Endothelial cell of umbilical vein (primary cell): ENCODE results near the gene FAM53B. TPM values are rescaled to one million over a fixed set of nuclear protein-coding genes. Genes with fewer than 3 reads are reported as not detected.

Experiments
- BruUV-seq: library from RNA; stranded (reverse); fragments of 400-500 nt; replicated peaks from 2 replicates; lab custom pipeline; 2021; lab: Mats Ljungman, UMichigan
- CTCF ChIA-PET: fragments of 300-600, 350-600 bp; sonication (Branson Sonifier 250); formaldehyde crosslinking; loops from one replicate; lab custom pipeline; 2021; ENCODE audit warnings: antibody characterized with exemption, inconsistent platforms; lab: Charles Lee
- POLR2A ChIA-PET: fragments of 300-600, 350-600 bp; sonication (Branson Sonifier 250); formaldehyde crosslinking; loops from one replicate; lab custom pipeline; 2021; ENCODE audit warnings: antibody characterized with exemption, inconsistent platforms; lab: Charles Lee
- DNase-seq: peaks from one replicate; pipeline ENCODE4 v3.0.0-alpha.2; 2011; ENCODE audit warnings: low read depth, low spot score
- FAIRE-seq: peaks from 2 replicates; lab custom pipeline; 2011; peaks lifted over from hg19 to GRCh38; lab: Jason Lieb, UNC
- H2AFZ ChIP-seq: 2 replicates; pipeline ENCODE4 v1.6.0; 2012; ENCODE audit warnings: low read depth, low read length, control low read depth, inconsistent platforms
- H3K27ac ChIP-seq: 2 replicates; pipeline ENCODE4 v1.5.1; 2011; ENCODE audit warnings: low read depth, mild to moderate bottlenecking, control low read depth, low read length, moderate library complexity; ENCODE audit not compliant: insufficient read depth
- H3K27me3 ChIP-seq, 2 experiments: 2 replicates each; pipeline versions ENCODE4 v1.6.0 to v1.6.1; 2011; ENCODE audit warnings: low read length in 2 of 2, mixed read lengths in 1 of 2; ENCODE audit not compliant: control insufficient read depth in 2 of 2, insufficient read depth in 2 of 2
- H3K36me3 ChIP-seq, 2 experiments: 2 replicates in 1 of 2; 3 replicates in 1 of 2; pipeline ENCODE4 v1.5.1; 2011; ENCODE audit warnings: low read length in 2 of 2, mild to moderate bottlenecking in 1 of 2, moderate library complexity in 1 of 2; ENCODE audit not compliant: control insufficient read depth in 2 of 2, insufficient read depth in 2 of 2; ENCODE audit errors: extremely low read depth in 1 of 2
- H3K4me1 ChIP-seq: 3 replicates; pipeline ENCODE4 v1.5.1; 2011; ENCODE audit warnings: mild to moderate bottlenecking, low read length; ENCODE audit not compliant: control insufficient read depth, insufficient read depth; ENCODE audit errors: extremely low read depth
- H3K4me2 ChIP-seq: 2 replicates; pipeline ENCODE4 v1.6.1; 2011; ENCODE audit warnings: low read length, control low read depth, mixed read lengths; ENCODE audit not compliant: insufficient read depth
- H3K4me3 ChIP-seq, 3 experiments: fragments of 200-600 bp in 1 of 3; sonication (generic), shearing (Covaris generic) in 1 of 3; replicated peaks in 1 of 3; 2 replicates each; pipeline ENCODE4 v1.5.1; 2011 to 2016; ENCODE audit warnings: control low read depth in 3 of 3, low read length in 3 of 3, mild to moderate bottlenecking in 2 of 3, inconsistent platforms in 1 of 3, low read depth in 1 of 3, moderate library complexity in 1 of 3; ENCODE audit not compliant: insufficient read depth in 1 of 3
- H3K79me2 ChIP-seq: 2 replicates; pipeline ENCODE4 v1.6.0; 2012; ENCODE audit warnings: low read length, inconsistent platforms; ENCODE audit not compliant: control insufficient read depth, insufficient read depth
- H3K9ac ChIP-seq: replicated peaks from 2 replicates; pipeline ENCODE3; 2011; ENCODE audit warnings: low read length, control low read depth; ENCODE audit not compliant: insufficient read depth; ENCODE audit errors: extremely low read depth
- H3K9me1 ChIP-seq: replicated peaks from 3 replicates; pipeline ENCODE4 v1.6.0; 2011; ENCODE audit warnings: mild to moderate bottlenecking, low read length; ENCODE audit not compliant: control insufficient read depth, insufficient read depth; ENCODE audit errors: extremely low read depth
- H3K9me3 ChIP-seq: replicated peaks from 2 replicates; pipeline ENCODE4 v1.5.1; 2012; ENCODE audit warnings: low read length, inconsistent platforms; ENCODE audit not compliant: control insufficient read depth, insufficient read depth
- H4K20me1 ChIP-seq: replicated peaks from 2 replicates; pipeline ENCODE3; 2011; ENCODE audit warnings: mild to moderate bottlenecking, low read length; ENCODE audit not compliant: control insufficient read depth, insufficient read depth; ENCODE audit errors: extremely low read depth
- EZH2 ChIP-seq: IDR thresholded peaks from 2 replicates; pipeline ENCODE4 v1.6.1; 2012; ENCODE audit warnings: borderline replicate concordance, low read depth, mild to moderate bottlenecking, moderate library complexity, low read length, inconsistent platforms; ENCODE audit not compliant: severe bottlenecking
- FOS ChIP-seq: IDR thresholded peaks from 2 replicates; pipeline ENCODE4 v1.6.1; 2011; ENCODE audit warnings: mild to moderate bottlenecking, low read length, moderate library complexity, borderline replicate concordance; ENCODE audit not compliant: insufficient read depth
- GATA2 ChIP-seq: IDR thresholded peaks from 2 replicates; pipeline ENCODE4 v1.7.0; 2011; ENCODE audit warnings: low read depth, mild to moderate bottlenecking, moderate library complexity, mixed read lengths, low read length; ENCODE audit not compliant: insufficient read length, insufficient read depth
- JUN ChIP-seq: IDR thresholded peaks from 2 replicates; pipeline ENCODE4 v1.6.1; 2011; ENCODE audit warnings: borderline replicate concordance, low read depth; ENCODE audit not compliant: insufficient read length, insufficient read depth
- MYC ChIP-seq: IDR thresholded peaks from one replicate; pipeline ENCODE4 v1.6.1; 2011; ENCODE audit warnings: mild to moderate bottlenecking, low read depth, low read length
- POLR2A ChIP-seq: IDR thresholded peaks from 2 replicates; pipeline ENCODE4 v1.6.1; 2012; ENCODE audit warnings: low read depth, mild to moderate bottlenecking, control low read depth, low read length
- POLR2AphosphoS5 ChIP-seq: IDR thresholded peaks from 2 replicates; pipeline ENCODE4 v1.6.1; 2012; ENCODE audit warnings: low read depth, mild to moderate bottlenecking, control low read depth, low read length, moderate library complexity; ENCODE audit not compliant: insufficient read depth
- dilution Hi-C: fragments of 300-500 bp; cut with MboI; formaldehyde crosslinking; loops from one replicate; pipeline ENCODE4 v1.15.0; 2019; ENCODE audit warnings: low sequenced_read_pairs; ENCODE audit not compliant: extremely low pct_ligation_motif_present
- intact Hi-C: fragments of 100-400 bp; cut with micrococcal nuclease; formaldehyde crosslinking; loops from one replicate; pipeline ENCODE4 v1.10.0; 2022
- polyA plus RNA-seq, 4 experiments: library from polyadenylated mRNA; depleted of rRNA in 3 of 4; stranded (reverse) in 3 of 4; unstranded in 1 of 4; fragments of >200 nt; gene quantifications; 2 replicates each; pipeline versions ENCODE4 v1.2.1 to v1.2.3, GENCODE V29; 2011 to 2012; ENCODE audit warnings: missing spikeins in 1 of 4
- total RNA-seq: library from RNA; stranded (reverse); gene quantifications from 2 replicates; pipeline ENCODE4 v1.2.3, GENCODE V29; 2021
- TF ChIP-seq, protein P1 (sequence below), 2 donors: IDR thresholded peaks; 1 replicate in 1 of 2; 2 replicates in 1 of 2; pipeline ENCODE4 v1.5.1; 2011; ENCODE audit warnings: low read length in 2 of 2, mild to moderate bottlenecking in 2 of 2, moderate library complexity in 2 of 2, control low read depth in 1 of 2, inconsistent platforms in 1 of 2, low read depth in 1 of 2; ENCODE audit not compliant: insufficient read depth in 1 of 2; ENCODE audit errors: extremely low read depth in 1 of 2
- TF ChIP-seq, protein P2 (sequence below): IDR thresholded peaks from 2 replicates; pipeline ENCODE4 v1.6.1; 2011; ENCODE audit not compliant: insufficient read depth, insufficient read length

FAM53B gene
- total and polyA plus RNA-seq, 2 donors (not counting 3 experiments of a cell fraction or from before 2014, with no cell fraction given) = 8.5 to 21.1 TPM

DNA sequence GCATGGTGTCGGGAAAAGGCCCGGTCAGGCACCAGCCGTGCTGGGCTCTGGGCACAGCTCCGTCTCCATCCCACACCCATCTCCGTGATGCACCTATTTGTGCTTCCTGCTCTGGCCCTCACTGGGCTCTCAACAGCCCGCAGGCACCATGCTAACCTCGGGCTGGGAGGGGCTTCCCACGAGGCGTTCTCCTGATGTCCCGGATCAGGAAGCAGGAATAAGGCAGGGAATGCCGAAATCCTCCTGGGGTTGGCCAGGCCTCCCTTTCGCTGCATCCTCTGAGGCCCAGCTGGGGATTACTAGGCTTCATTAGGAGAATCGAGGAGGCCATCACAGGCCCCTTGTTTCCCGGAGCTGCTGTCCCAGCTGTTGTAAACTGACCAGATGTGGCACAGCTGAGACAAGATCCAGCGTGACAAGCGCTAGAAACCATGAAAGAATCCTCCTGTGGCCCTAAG, 72.0 kb downstream of the FAM53B start:
- Histone ChIP-seq H3K36me3 (no peaks in the 10 kb centered on the region), H3K79me2 (peaks cover 3% of the 10 kb centered on the region), H3K27me3 (no peaks in the 10 kb centered on the region), H4K20me1 (no peaks in the 10 kb centered on the region), H3K4me2 (no peak overlapping the region), H2AFZ (no peak overlapping the region), H3K27ac (no peak overlapping the region), H3K4me3 (no peak overlapping the region), H3K4me1 (peaks cover 7% of the 10 kb centered on the region), H3K9me1 (no peaks in the 10 kb centered on the region), H3K9me3 (no peaks in the 10 kb centered on the region), H3K9ac (no peak overlapping the region)
- ChIA-PET CTCF (interaction anchor here (1.1 to 3.2 kb wide), 4 partner anchors 19 to 69 kb away, joined by 3 to 13 read pairs (median 4); no protein-coding TSS in a partner anchor), POLR2A (no interaction called here)
- intact Hi-C loops (no loop called here), dilution Hi-C loops (no loop called here)
- no TSS peak for BruUV-seq
- no peak for TF ChIP-seq GATA2
- TF ChIP-seq POLR2A = no peak
- no peak for TF ChIP-seq POLR2AphosphoS5
- TF ChIP-seq EZH2 = no peak
- no peak for TF ChIP-seq FOS
- TF ChIP-seq JUN = no peak
- TF ChIP-seq, protein P1, sequence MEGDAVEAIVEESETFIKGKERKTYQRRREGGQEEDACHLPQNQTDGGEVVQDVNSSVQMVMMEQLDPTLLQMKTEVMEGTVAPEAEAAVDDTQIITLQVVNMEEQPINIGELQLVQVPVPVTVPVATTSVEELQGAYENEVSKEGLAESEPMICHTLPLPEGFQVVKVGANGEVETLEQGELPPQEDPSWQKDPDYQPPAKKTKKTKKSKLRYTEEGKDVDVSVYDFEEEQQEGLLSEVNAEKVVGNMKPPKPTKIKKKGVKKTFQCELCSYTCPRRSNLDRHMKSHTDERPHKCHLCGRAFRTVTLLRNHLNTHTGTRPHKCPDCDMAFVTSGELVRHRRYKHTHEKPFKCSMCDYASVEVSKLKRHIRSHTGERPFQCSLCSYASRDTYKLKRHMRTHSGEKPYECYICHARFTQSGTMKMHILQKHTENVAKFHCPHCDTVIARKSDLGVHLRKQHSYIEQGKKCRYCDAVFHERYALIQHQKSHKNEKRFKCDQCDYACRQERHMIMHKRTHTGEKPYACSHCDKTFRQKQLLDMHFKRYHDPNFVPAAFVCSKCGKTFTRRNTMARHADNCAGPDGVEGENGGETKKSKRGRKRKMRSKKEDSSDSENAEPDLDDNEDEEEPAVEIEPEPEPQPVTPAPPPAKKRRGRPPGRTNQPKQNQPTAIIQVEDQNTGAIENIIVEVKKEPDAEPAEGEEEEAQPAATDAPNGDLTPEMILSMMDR (IDR thresholded peaks at IDR 0.05; ENCODE audit: extremely low read depth in 1 of 2, insufficient read depth in 1 of 2, low read depth in 1 of 2, low read length in 2 of 2) = no peak
- no peak for TF ChIP-seq MYC
- TF ChIP-seq, protein P2, sequence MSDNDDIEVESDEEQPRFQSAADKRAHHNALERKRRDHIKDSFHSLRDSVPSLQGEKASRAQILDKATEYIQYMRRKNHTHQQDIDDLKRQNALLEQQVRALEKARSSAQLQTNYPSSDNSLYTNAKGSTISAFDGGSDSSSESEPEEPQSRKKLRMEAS = no peak
- FAIRE-seq (no peak), DNase-seq (no peak)
